ENCODE measurements around the gene ZNF710. TPM values are rescaled to one million over a fixed set of nuclear protein-coding genes. Genes with fewer than 3 reads are reported as not detected.

The ZNF710 gene
- total RNA-seq, 1 experiment from 2014 or later, result 10.0 TPM

GRCh38 chr15:89999676-90000185 lies 1.4 kb upstream of the ZNF710 start:
- Histone ChIP-seq H3K4me2 (ENCODE audit: low read length) (peak overlapping the region; percentile 96), H3K9me3 (ENCODE audit: control insufficient read depth in 1 of 2, insufficient read depth in 1 of 2, low read depth in 1 of 2, low read length in 2 of 2) (no peaks in the 10 kb centered on the region), H3K27me3 (ENCODE audit: insufficient read depth, low read length) (no peaks in the 10 kb centered on the region), H2AFZ (ENCODE audit: low read depth, low read length, poor library complexity, severe bottlenecking) (no peak overlapping the region), H3K79me2 (ENCODE audit: insufficient read depth, low read length) (peaks cover 15% of the 10 kb centered on the region; the same call in 1 of the 2 replicates), H3K27ac (ENCODE audit: low read depth, low read length) (peak overlapping the region; percentile 68), H3K9ac (ENCODE audit: low read length) (peak overlapping the region; percentile 84), H4K20me1 (ENCODE audit: insufficient read depth) (no peaks in the 10 kb centered on the region), H3K9me2 (ENCODE audit: insufficient read depth) (no peaks in the 10 kb centered on the region), H3K36me3 (ENCODE audit: control insufficient read depth in 1 of 2, insufficient read depth in 2 of 2, low read length in 2 of 2) (no peaks in the 10 kb centered on the region), H3K4me3 (replicated peaks in 1 of 2; ENCODE audit: low read depth in 1 of 2, low read length in 2 of 2) (peak overlapping the region; percentile 66 to 73), H3K4me1 (ENCODE audit: control insufficient read depth in 1 of 2, insufficient read depth in 2 of 2, low read length in 2 of 2) (peaks cover 33 to 62% of the 10 kb centered on the region in 2 experiments)
- BruUV-seq (replicated peaks), result no TSS peak
- ChIA-PET CTCF (no interaction called here), RAD21 (ENCODE audit: low non-redundant PET in 1 of 2, low total read pairs in 2 of 2, uncharacterized antibody in 2 of 2, unreplicated experiment in 2 of 2) (no interaction called here), POLR2A (interaction anchor here (1.0 kb wide), 1 partner anchor 28 kb away, joined by 3 read pairs; no protein-coding TSS in a partner anchor)
- peak; percentile 53 for ATAC-seq
- TF ChIP-seq REST (IDR thresholded peaks at IDR 0.05; ENCODE audit: low read depth), result no peak
- TF ChIP-seq POLR2A (IDR thresholded peaks at IDR 0.05; ENCODE audit: borderline replicate concordance, extremely low read depth, insufficient read depth, insufficient read length), result no peak
- no peak for TF ChIP-seq ZNF274 (IDR thresholded peaks at IDR 0.05; ENCODE audit: low read depth, low read length)
- TF ChIP-seq SIN3A (IDR thresholded peaks at IDR 0.05; ENCODE audit: low read depth), result no peak
- no peak for TF ChIP-seq SP1 (IDR thresholded peaks at IDR 0.05; ENCODE audit: low read depth)
- TF ChIP-seq SRF (IDR thresholded peaks at IDR 0.05; ENCODE audit: low read depth), result no peak
- TF ChIP-seq ELF1 (IDR thresholded peaks at IDR 0.05; ENCODE audit: borderline replicate concordance, low read depth), result no peak
- TF ChIP-seq CBX3 (IDR thresholded peaks at IDR 0.05; ENCODE audit: low read depth), result no peak
- TF ChIP-seq RAD21 (IDR thresholded peaks at IDR 0.05; ENCODE audit: low read depth), result no peak
- no peak for TF ChIP-seq JUND (IDR thresholded peaks at IDR 0.05)
- TF ChIP-seq FOSL1 (IDR thresholded peaks at IDR 0.05; ENCODE audit: low read depth), result no peak
- TF ChIP-seq ZFX (IDR thresholded peaks at IDR 0.05), result no peak
- peak; percentile 21 for TF ChIP-seq YY1 (IDR thresholded peaks at IDR 0.05; ENCODE audit: extremely low read depth, insufficient replicate concordance, low read depth, low read length)
- peak; percentile 87 for TF ChIP-seq POLR2AphosphoS5 (IDR thresholded peaks at IDR 0.05; ENCODE audit: low read depth, low read length)
- no peak for DNase-seq (ENCODE audit: low read depth, low spot score)
- intact Hi-C loops (cut with micrococcal nuclease), result loop anchor here (5.0 kb wide), 1 partner anchor 73 kb away; no protein-coding TSS in a partner anchor
